Liver (tissue), 9 donors: ENCODE results near the gene MOV10L1. TPM values are rescaled to one million over a fixed set of nuclear protein-coding genes. Genes with fewer than 3 reads are reported as not detected.

ENCODE experiments used
- DNase-seq: peaks from one replicate; pipeline ENCODE4 v3.0.0-alpha.2; 2017; ENCODE audit warnings: low spot score
- H3K27ac ChIP-seq, 2 donors: one replicate each; pipeline ENCODE4 v1.7.0; 2013; ENCODE audit warnings: inconsistent platforms in 2 of 2, low read length in 2 of 2, control low read depth in 1 of 2, low read depth in 1 of 2, mild to moderate bottlenecking in 1 of 2
- H3K27me3 ChIP-seq, 4 donors: one replicate each; pipeline versions ENCODE4 v1.6.1 to v1.7.0; 2013; ENCODE audit warnings: low read length in 3 of 4, inconsistent platforms in 1 of 4, mild to moderate bottlenecking in 1 of 4, moderate library complexity in 1 of 4; ENCODE audit not compliant: control insufficient read depth in 4 of 4, insufficient read depth in 4 of 4
- H3K36me3 ChIP-seq, 4 donors: one replicate each; pipeline versions ENCODE4 v1.6.1 to v1.7.0; 2013; ENCODE audit warnings: low read length in 3 of 4, mild to moderate bottlenecking in 3 of 4, low read depth in 1 of 4, moderate library complexity in 1 of 4; ENCODE audit not compliant: control insufficient read depth in 4 of 4, insufficient read depth in 3 of 4
- H3K4me1 ChIP-seq, 4 donors: one replicate each; pipeline versions ENCODE4 v1.6.1 to v1.7.0; 2013; ENCODE audit warnings: low read length in 3 of 4, mild to moderate bottlenecking in 3 of 4, moderate library complexity in 1 of 4; ENCODE audit not compliant: control insufficient read depth in 4 of 4, insufficient read depth in 4 of 4
- H3K4me3 ChIP-seq, 3 donors: one replicate each; pipeline versions ENCODE4 v1.6.1 to v1.7.0; 2013; ENCODE audit warnings: low read length in 3 of 3, control low read depth in 1 of 3, low read depth in 1 of 3, mild to moderate bottlenecking in 1 of 3
- H3K9ac ChIP-seq, 2 donors: one replicate each; pipeline ENCODE4 v1.7.0; 2013; ENCODE audit warnings: low read length in 2 of 2, mild to moderate bottlenecking in 2 of 2, moderate library complexity in 2 of 2, control low read depth in 1 of 2, low read depth in 1 of 2
- H3K9me3 ChIP-seq, 4 donors: one replicate each; pipeline versions ENCODE4 v1.6.1 to v1.7.0; 2013; ENCODE audit warnings: low read length in 3 of 4; ENCODE audit not compliant: control insufficient read depth in 4 of 4
- EGR1 ChIP-seq, 2 donors: IDR thresholded peaks; 2 replicates each; pipeline ENCODE4 v1.6.1; 2016 to 2018; ENCODE audit warnings: antibody characterized with exemption in 2 of 2, low read depth in 2 of 2
- FOXA1 ChIP-seq: IDR thresholded peaks from 2 replicates; pipeline ENCODE4 v1.6.1; 2016; ENCODE audit warnings: antibody characterized with exemption
- FOXA2 ChIP-seq: IDR thresholded peaks from 2 replicates; pipeline ENCODE4 v1.6.1; 2016; ENCODE audit warnings: antibody characterized with exemption
- GABPA ChIP-seq, 2 donors: IDR thresholded peaks in 1 of 2; conservative IDR thresholded peaks in 1 of 2; 2 replicates each; pipeline ENCODE4 v1.6.1; 2016; ENCODE audit warnings: antibody characterized with exemption in 2 of 2, mild to moderate bottlenecking in 1 of 2, moderate library complexity in 1 of 2
- HNF4A ChIP-seq, 2 donors: conservative IDR thresholded peaks; 2 replicates each; pipeline ENCODE4 v1.6.1; 2016; ENCODE audit warnings: antibody characterized with exemption in 2 of 2, mild to moderate bottlenecking in 2 of 2
- HNF4G ChIP-seq: IDR thresholded peaks from 2 replicates; pipeline ENCODE4 v1.6.1; 2016; ENCODE audit warnings: antibody characterized with exemption
- JUND ChIP-seq, 2 donors: IDR thresholded peaks; 2 replicates each; pipeline ENCODE4 v1.6.1; 2016; ENCODE audit warnings: antibody characterized with exemption in 2 of 2
- NR2F2 ChIP-seq: IDR thresholded peaks from 2 replicates; pipeline ENCODE4 v1.6.1; 2016; ENCODE audit warnings: antibody characterized with exemption
- RAD21 ChIP-seq, 2 donors: IDR thresholded peaks; 2 replicates each; pipeline ENCODE4 v1.6.1; 2016; ENCODE audit warnings: antibody characterized with exemption in 2 of 2, mild to moderate bottlenecking in 2 of 2
- RXRA ChIP-seq, 2 donors: IDR thresholded peaks; 2 replicates each; pipeline ENCODE4 v1.6.1; 2017 to 2018; ENCODE audit warnings: antibody characterized with exemption in 2 of 2, mild to moderate bottlenecking in 1 of 2
- SP1 ChIP-seq: IDR thresholded peaks from 2 replicates; pipeline ENCODE4 v1.6.1; 2018; ENCODE audit warnings: antibody characterized with exemption, mild to moderate bottlenecking
- TAF1 ChIP-seq: conservative IDR thresholded peaks from 2 replicates; pipeline ENCODE4 v1.6.1; 2016; ENCODE audit warnings: antibody characterized with exemption, mild to moderate bottlenecking
- YY1 ChIP-seq: IDR thresholded peaks from 2 replicates; pipeline ENCODE4 v1.6.1; 2016; ENCODE audit warnings: antibody characterized with exemption, mild to moderate bottlenecking
- WGBS: extraction: QIAGEN DNeasy Blood & Tissue Kit; methylation state at CpG from one replicate; pipeline ENCODE4 v1.1.7; 2013; 5-methylcytosine and 5-hydroxymethylcytosine counted together
- polyA plus RNA-seq, 2 donors: library from polyadenylated mRNA; stranded (reverse) in 1 of 2; unstranded in 1 of 2; fragments of 200-250 nt in 1 of 2; fragments of >200 nt in 1 of 2; fragmentation: Nextera tagmentation in 1 of 2; extraction: Ambion mirVana in 1 of 2; gene quantifications; one replicate each; pipeline versions ENCODE4 v1.2.1 to v1.2.3, GENCODE V29; 2013 to 2015
- total RNA-seq, 2 donors: library from RNA; depleted of rRNA; stranded (reverse); fragments of >200 nt; gene quantifications; one replicate each; pipeline ENCODE4 v1.2.3, GENCODE V29; 2014
- TF ChIP-seq, protein P1 (sequence below): fragments of 150-350 bp; IDR thresholded peaks from 2 replicates; pipeline ENCODE4 v1.5.1; 2017; ENCODE audit warnings: improper control_type of control experiment, low read depth, low read length; ENCODE audit not compliant: missing input control
- TF ChIP-seq, protein P2 (sequence below): IDR thresholded peaks from 2 replicates; pipeline ENCODE4 v1.6.1; 2016; ENCODE audit warnings: antibody characterized with exemption, mild to moderate bottlenecking
- TF ChIP-seq, protein P3 (sequence below): IDR thresholded peaks from 2 replicates; pipeline ENCODE4 v1.6.1; 2016; ENCODE audit warnings: antibody characterized with exemption
- TF ChIP-seq, protein P4 (sequence below): IDR thresholded peaks from 2 replicates; pipeline ENCODE4 v1.6.1; 2016; ENCODE audit warnings: antibody characterized with exemption
- TF ChIP-seq, protein P5 (sequence below): IDR thresholded peaks from 2 replicates; pipeline ENCODE4 v1.6.1; 2016; ENCODE audit warnings: antibody characterized with exemption
- donor health status: healthy.
- donor health status: healthy.
- donor health status: healthy.
- donor health status: healthy.
- donor health status: healthy.

MOV10L1 gene
- total and polyA plus RNA-seq, 4 donors: 0.07 to 0.47 (median 0.17) TPM

DNA sequence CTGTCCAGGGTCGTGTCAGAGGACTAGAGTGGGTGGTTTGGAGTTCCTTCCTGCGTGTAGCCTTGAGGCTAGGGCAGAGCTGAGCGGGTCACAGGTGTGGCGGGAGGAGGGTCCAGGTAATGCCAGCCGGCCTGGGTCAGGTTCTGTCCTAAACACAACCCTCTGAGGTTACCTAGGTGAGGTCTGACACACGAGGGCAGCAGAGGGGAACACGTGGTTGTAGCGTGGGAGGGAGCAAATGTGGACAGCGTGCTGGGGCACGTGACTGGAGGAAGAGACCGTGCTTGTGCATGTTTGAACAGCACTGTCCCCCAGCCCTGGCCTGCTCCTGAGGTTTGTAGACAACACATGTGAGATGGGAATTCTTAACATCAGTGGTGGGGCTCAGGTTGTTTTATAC, 13.1 kb downstream of the MOV10L1 start:
- Histone ChIP-seq H3K9ac (no peak overlapping the region), H3K4me1 (no peaks in the 10 kb centered on the region), H3K27me3 (no peaks in the 10 kb centered on the region), H3K4me3 (no peak overlapping the region), H3K36me3 (no peaks in the 10 kb centered on the region), H3K9me3 (no peaks in the 10 kb centered on the region), H3K27ac (no peak overlapping the region)
- TF ChIP-seq, protein P1, sequence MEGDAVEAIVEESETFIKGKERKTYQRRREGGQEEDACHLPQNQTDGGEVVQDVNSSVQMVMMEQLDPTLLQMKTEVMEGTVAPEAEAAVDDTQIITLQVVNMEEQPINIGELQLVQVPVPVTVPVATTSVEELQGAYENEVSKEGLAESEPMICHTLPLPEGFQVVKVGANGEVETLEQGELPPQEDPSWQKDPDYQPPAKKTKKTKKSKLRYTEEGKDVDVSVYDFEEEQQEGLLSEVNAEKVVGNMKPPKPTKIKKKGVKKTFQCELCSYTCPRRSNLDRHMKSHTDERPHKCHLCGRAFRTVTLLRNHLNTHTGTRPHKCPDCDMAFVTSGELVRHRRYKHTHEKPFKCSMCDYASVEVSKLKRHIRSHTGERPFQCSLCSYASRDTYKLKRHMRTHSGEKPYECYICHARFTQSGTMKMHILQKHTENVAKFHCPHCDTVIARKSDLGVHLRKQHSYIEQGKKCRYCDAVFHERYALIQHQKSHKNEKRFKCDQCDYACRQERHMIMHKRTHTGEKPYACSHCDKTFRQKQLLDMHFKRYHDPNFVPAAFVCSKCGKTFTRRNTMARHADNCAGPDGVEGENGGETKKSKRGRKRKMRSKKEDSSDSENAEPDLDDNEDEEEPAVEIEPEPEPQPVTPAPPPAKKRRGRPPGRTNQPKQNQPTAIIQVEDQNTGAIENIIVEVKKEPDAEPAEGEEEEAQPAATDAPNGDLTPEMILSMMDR: no peak
- TF ChIP-seq RAD21 (IDR thresholded peaks at IDR 0.05) (no peak), HNF4A (conservative IDR thresholded peaks at IDR 0.05) (no peak), JUND (IDR thresholded peaks at IDR 0.05) (no peak), YY1 (no peak), RXRA (IDR thresholded peaks at IDR 0.05) (no peak), HNF4G (no peak), SP1 (no peak), FOXA1 (no peak)
- TF ChIP-seq, protein P2, sequence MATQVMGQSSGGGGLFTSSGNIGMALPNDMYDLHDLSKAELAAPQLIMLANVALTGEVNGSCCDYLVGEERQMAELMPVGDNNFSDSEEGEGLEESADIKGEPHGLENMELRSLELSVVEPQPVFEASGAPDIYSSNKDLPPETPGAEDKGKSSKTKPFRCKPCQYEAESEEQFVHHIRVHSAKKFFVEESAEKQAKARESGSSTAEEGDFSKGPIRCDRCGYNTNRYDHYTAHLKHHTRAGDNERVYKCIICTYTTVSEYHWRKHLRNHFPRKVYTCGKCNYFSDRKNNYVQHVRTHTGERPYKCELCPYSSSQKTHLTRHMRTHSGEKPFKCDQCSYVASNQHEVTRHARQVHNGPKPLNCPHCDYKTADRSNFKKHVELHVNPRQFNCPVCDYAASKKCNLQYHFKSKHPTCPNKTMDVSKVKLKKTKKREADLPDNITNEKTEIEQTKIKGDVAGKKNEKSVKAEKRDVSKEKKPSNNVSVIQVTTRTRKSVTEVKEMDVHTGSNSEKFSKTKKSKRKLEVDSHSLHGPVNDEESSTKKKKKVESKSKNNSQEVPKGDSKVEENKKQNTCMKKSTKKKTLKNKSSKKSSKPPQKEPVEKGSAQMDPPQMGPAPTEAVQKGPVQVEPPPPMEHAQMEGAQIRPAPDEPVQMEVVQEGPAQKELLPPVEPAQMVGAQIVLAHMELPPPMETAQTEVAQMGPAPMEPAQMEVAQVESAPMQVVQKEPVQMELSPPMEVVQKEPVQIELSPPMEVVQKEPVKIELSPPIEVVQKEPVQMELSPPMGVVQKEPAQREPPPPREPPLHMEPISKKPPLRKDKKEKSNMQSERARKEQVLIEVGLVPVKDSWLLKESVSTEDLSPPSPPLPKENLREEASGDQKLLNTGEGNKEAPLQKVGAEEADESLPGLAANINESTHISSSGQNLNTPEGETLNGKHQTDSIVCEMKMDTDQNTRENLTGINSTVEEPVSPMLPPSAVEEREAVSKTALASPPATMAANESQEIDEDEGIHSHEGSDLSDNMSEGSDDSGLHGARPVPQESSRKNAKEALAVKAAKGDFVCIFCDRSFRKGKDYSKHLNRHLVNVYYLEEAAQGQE: no peak
- DNase-seq: no peak
- 43% methylated on average over 11 of the region's 11 CpGs for WGBS

DNA sequence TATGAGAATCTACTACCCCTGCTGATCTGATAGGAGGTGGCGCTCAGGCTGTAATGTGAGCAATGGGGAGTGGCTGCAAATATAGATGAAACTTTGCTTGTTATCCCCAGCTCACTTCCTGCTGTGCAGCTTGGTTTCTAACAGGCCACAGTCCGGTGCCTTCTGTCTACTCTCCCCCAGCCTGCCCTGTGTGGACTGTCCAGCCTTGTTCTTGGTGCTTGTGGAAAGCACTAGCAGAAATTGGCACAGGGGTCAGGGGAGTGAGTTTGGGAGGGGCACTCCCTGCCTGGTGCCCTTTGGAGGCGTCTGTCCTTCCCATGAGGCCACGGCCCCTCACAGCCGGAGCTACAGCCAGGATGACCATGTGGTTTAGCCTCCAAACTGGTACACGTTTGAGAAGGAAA, 14.3 kb downstream of the MOV10L1 start:
- Histone ChIP-seq H3K9ac (no peak overlapping the region), H3K27ac (no peak overlapping the region), H3K4me3 (no peak overlapping the region), H3K36me3 (no peaks in the 10 kb centered on the region), H3K27me3 (no peaks in the 10 kb centered on the region), H3K9me3 (no peaks in the 10 kb centered on the region), H3K4me1 (no peaks in the 10 kb centered on the region)
- 87% methylated on average over 6 of the region's 6 CpGs for WGBS
- no peak for TF ChIP-seq SP1
- TF ChIP-seq YY1: no peak
- TF ChIP-seq, protein P3, sequence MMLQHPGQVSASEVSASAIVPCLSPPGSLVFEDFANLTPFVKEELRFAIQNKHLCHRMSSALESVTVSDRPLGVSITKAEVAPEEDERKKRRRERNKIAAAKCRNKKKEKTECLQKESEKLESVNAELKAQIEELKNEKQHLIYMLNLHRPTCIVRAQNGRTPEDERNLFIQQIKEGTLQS: no peak
- no peak for TF ChIP-seq HNF4G
- TF ChIP-seq, protein P2: no peak
- no peak for TF ChIP-seq TAF1
- TF ChIP-seq, protein P4, sequence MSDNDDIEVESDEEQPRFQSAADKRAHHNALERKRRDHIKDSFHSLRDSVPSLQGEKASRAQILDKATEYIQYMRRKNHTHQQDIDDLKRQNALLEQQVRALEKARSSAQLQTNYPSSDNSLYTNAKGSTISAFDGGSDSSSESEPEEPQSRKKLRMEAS: no peak
- no peak for TF ChIP-seq FOXA1
- no peak for TF ChIP-seq RAD21 (IDR thresholded peaks at IDR 0.05)
- no peak for TF ChIP-seq FOXA2
- TF ChIP-seq, protein P1: no peak
- no peak for TF ChIP-seq EGR1 (IDR thresholded peaks at IDR 0.05; ENCODE audit: low read depth in 2 of 2)
- no peak for TF ChIP-seq RXRA (IDR thresholded peaks at IDR 0.05)
- TF ChIP-seq JUND (IDR thresholded peaks at IDR 0.05): no peak
- no peak for TF ChIP-seq GABPA (IDR thresholded peaks at IDR 0.05 in 1 of 2, conservative IDR thresholded peaks at IDR 0.05 in 1 of 2)
- TF ChIP-seq HNF4A (conservative IDR thresholded peaks at IDR 0.05): no peak
- TF ChIP-seq NR2F2: no peak
- TF ChIP-seq, protein P5, sequence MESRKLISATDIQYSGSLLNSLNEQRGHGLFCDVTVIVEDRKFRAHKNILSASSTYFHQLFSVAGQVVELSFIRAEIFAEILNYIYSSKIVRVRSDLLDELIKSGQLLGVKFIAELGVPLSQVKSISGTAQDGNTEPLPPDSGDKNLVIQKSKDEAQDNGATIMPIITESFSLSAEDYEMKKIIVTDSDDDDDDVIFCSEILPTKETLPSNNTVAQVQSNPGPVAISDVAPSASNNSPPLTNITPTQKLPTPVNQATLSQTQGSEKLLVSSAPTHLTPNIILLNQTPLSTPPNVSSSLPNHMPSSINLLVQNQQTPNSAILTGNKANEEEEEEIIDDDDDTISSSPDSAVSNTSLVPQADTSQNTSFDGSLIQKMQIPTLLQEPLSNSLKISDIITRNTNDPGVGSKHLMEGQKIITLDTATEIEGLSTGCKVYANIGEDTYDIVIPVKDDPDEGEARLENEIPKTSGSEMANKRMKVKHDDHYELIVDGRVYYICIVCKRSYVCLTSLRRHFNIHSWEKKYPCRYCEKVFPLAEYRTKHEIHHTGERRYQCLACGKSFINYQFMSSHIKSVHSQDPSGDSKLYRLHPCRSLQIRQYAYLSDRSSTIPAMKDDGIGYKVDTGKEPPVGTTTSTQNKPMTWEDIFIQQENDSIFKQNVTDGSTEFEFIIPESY: no peak
- DNase-seq: no peak
